GM19043 (cell line): ENCODE data around the gene SLC13A3.
"Not testable (repeated sequence)": the region's sequence is repeated elsewhere in the genome, so short reads cannot be mapped to it uniquely, and the experiment has no call there.

Experiments
- ATAC-seq: cut with Tn5 transposase; IDR thresholded peaks from one replicate; pipeline ENCODE4 v1.9.1; 2021; ENCODE audit warnings: low read depth; ENCODE audit not compliant: unreplicated experiment

The SLC13A3 gene

DNA sequence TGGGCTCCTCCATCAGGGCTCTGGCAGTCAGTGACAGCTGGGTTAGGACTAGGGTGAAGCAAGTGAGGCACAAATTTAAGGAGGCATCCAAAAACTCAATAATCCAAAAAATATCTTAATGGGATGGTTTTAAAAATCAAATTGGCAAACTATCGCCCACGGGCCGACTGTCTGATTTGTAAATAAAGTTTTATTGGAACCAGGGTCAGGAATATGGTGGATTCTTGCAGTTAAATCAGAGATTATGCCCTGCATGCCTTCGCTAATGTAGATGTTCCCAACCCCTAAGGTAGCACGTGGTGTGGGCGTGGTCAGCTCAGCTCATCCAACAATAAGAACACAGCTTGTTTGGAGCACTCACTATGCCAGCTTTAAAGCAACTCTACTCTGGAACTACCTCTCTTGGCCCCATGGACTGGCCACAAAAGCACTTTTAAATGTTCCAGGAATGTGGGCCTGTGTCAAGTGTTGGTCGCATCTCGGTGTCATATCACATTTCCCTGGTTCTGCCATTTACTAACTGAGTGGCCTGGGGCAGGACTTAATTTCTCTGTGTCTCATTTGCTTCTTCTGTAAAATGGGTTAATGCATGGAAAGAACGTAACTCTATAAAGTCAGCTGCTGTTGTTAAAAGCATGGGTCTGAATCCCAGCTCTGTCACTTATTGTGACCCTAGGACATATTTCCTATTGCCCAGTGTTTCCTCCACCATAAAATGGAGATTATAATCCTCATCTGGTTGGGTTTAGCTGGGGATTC, 31.0 kb upstream of the SLC13A3 start:
- no peak for ATAC-seq

DNA sequence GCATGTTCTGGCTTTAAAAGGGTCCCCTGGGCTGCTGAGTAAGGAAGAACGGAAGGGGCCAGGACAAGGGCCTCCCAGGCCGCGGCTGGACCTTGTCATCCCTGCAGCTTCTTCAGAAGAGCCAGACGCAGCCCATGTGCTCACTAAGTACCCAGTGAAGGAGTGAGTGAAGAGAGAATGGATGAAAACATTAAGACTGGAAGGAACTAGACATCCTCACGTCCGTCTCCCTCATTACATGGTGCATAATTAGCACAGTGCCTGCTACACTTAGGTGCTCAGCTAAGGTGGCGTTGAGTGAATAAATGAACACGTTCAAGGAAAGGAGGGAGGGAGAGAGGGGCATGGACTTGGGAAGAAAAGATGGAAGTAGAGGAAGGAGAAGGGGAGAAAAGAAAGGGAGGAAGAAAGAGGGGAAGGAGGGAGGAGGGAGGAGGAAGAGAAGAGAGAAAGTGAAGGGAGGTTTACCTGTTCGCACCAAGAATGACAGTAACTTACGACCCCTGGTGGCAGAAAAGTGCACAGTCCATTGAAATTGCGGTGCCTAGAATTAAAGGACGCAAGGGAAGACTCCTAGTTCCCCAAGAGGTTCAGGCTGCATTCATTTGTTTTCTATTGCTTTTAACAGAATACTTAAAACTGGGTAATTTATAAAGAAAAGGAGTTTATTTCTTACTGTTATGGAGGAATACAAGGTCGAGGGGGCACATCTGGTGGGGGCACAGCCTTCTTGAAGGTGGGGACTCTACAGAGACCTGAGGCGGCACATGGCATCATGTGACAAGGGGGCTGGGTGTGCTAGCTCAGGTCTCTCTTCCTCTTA, 30.0 kb upstream of the SLC13A3 start:
- no peak for ATAC-seq

DNA sequence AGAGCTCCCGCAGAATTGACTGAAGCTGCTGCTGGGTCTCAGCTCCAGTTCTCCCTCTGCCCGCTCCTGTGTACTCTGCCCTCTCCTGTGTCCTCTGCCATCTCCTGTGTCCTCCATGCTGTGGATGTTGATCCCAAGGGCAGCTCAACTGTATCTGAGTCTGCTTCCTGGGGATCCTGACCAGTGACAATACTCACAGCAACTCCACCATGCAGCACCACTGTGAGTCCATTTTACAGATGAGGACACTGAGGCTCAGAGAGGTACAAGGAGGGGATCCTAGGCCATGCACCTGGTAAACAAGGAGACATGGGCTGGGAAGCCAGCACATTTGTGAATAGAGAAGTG, 29.4 kb upstream of the SLC13A3 start:
- no peak for ATAC-seq

DNA sequence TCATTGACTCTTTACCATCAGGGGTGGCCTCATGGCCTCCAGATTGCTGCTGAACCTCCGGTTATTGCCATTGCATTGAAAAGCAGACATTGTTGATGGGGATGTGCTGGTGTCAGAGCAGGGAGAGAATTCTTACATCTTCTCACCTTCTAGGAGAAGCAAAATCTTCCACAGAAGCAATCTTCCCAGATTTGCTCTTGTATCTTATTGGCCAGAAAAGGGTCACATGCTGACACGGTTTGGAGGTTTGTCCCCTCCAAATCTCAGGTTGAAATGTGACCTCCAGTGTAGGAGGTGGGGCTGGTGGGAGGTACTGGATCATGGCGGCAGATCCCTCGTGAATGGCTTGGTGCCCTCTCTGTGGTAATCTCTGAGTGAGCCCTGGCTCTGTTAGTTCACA, 27.3 kb upstream of the SLC13A3 start:
- ATAC-seq: no peak

DNA sequence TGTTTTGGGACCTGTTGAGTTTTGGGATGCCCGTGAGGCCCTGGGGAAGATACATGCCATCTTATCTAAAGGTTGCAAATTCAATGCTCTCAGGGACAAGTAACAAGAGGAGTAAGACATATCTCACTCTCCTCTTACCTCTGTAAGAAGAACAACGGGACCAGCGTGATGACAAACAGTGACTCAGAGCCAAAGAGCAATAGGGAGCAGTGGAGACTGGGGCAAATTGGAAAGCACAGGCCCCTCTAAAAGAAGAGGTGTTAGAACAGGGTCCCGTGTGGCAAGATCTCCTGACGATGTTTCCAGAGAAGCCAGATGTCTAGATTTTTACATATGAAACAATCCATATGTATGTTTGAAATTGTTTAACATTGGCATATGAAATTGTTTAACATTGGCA, 26.3 kb upstream of the SLC13A3 start:
- ATAC-seq: no peak

DNA sequence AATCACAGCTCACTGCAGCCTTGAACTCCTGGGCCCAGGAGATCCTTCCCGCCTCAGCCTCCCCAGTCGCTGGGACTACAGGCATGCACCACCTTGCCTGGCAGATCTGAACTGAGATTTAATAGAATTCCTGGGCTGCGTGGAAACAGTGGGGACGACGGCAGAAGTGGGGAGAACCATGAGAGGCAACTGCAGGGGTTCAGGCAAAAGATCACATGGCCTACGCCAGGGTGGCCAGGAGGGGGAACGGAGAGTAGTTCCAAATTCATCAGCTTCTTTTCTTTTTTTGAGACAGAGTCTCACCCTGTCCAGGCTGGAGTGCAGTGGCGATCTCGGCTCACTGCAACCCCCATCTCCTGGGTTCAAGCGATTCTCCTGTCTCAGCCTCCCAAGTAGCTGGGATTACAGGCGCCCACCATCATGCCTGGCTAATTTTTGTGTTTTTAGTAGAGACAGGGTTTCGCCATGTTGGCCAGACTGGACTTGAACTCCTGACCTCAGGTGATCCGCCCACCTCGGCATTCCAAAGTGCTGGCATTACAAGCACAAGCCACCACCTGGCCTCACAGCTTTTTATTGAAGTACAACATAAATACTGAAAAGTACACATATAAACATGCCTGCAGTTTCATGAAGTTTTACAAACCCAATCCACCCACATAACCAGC, 25.5 kb upstream of the SLC13A3 start:
- not testable (repeated sequence) for ATAC-seq

DNA sequence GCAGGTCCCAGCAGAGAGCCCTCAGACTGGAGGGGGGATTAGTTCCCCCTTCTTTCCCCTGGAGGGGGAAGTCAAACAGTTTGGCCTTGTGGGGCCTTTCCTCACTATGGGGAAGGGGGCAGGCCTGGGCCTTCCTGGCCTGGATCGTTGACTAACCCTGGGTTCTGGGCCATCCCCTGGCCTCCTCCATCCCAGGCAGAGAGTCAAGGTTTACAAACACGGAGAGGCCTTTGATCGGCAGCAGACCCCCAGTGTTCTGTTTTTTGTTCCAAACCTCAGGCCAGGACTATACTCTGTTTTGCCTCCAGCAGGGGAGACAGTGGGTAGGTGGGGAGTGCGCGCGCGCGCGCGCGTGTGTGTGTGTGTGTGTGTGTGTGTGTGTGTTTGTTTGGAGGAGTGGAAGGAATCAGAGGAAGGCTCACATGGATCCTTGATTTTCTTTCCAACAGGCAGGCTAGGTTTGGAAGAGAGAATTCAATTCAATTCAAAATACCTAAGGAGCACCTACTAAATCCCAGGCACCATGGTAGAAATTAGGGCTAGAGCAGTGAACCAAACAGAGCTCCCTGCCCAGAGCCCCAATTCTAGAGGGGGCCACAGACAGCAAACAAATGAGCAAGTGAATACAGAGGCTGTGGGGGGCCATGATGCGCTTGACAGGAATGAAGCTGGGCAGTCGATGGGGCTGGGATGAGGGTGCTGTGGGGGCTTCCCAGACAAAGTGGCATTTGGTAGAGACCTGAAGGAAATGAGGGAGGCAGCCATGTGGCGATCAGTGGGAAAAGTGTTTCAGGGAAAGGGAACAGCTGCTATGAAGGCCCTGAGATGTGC, 23.2 kb upstream of the SLC13A3 start:
- no peak for ATAC-seq

DNA sequence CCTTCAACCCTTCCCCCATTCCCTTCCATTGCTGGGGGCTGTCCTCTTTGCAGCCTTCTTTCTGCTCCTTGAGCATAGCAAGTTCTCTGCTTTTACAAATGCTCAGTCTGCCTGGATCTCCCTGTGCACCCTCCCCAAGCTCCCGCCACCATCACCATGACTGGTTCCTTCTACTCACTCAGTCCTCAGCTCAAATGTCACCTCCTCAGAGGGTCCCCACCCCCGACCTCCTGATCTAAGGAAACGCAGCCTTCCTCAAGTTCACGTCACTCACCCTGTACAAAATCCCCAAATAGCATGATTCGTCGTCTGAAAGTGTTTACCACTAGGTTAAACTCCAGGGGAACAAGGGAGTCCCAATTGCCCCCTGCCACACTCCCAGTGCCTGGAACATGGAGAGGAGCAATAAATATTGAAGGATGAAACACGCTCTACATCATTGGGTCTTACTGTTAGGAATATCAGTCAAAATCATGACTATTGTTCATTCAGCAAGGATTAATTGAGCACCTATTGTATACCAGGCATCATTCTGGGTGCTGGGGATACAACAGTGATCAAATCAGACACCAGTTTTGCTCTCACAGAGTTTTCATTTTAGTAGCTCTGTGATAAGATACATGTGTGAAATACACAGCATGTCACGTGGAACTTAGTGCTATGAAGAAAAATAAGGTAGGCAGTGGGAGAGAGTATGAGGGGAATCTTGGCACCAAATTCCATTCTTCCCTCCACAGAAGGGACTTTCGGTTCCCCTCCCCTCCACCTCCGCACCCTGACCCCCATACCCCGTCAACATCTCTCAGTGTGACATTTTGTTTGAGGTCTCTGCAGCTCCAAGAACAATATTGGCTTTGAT, 22.4 kb upstream of the SLC13A3 start:
- ATAC-seq: no peak

DNA sequence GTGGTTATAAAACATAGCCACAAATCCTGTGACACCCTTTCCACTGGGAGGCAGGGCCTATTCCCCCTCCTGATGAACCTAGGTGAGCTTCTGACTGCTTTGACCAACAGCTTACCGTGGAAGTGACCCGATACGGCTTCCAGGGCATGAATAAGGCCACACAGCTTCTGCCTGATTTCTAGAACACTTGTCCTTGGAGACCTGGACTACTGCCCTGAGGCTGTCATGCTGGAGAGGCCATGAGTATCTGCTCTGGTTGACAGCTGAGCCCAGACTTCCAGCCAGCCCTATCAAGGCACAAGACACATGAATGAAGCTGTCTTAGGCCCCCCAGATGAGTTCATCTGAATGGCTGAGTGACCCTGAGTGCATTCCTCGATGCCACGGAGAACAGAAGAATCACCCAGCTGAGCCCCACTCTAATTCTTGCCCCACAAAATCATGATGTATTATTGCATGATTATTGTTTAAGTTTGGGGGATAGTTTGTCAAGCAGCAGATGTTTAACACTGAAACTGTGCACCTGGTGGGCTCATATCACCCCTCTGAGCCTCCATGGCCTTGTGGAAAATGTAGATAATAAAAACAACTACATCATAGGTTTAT, 21.4 kb upstream of the SLC13A3 start:
- no peak for ATAC-seq

DNA sequence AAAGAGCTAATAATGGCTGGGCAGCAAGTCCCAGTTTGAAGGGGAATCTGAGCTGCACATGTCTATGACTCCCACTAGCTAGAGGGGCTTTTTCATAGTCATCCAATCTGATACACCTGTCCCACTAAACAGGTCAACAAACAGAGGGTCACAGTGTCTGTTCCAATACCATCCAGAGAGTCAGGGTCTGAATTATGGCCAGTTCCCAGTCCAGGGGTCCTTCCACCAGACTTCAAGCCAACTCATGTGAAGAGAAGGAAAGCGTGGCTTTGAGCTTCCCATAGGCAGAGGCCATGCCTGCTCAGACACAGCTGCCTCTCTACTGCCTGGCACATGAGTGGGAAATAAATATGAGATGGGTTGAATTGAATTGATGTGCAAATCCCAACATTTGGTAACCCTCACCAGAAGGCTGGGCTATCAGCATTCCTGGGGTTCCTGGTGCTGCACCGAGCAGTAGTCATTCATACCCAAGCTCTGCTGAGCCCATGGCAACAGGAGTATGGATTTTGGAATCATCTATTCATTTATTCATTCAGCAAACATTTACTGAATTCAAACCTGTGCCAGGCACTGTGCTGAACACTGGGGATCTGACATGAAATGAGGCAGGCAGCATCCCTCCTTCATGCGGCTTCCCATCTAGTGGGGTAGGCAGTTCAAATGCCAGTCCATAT, 20.7 kb upstream of the SLC13A3 start:
- ATAC-seq: no peak

DNA sequence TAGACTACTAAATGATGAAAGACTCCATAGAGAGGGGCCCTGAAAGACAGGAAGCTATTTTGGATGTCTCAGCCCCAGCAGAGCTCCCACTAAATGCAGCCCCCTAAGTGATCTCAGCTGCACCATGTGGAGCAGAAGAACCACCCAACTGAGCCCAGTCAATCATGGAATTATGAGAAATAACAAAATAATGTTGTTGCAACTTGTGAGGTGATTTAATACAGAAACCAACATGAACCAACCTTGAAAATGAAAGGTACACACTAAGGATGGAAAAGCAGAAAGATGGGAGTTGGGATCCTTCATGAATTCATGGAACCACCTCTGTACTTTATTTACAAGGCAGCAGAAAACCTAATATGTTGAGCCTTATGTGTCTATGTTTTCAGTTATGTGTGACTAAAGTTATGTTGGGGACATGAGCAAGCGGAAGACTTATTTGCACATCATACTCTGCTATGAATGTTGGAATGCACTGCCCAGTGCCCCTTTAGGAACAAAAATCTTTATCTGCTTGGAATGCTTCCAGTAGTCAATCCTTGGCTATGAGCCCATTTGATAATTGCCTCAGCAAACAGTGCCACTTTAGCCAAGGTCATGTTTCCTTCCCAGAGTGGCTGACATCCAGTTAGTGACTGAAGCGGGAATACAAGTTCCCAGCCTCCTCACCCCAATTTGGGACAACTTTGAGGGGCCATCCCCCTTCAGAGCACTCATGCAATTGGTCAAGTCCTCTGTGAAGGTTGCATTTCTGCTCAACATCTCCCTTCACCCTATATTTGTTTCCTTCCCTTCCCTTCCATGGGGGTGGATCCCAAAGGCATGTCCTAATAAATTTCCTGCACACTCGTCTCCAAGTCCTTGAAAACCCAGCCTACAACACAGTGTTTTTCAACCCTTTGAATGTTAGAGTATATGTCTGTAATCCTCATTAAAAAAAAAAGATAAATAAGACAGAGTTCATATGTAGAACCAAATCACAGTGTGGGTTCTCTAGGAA, 19.6 kb upstream of the SLC13A3 start:
- ATAC-seq: no peak

DNA sequence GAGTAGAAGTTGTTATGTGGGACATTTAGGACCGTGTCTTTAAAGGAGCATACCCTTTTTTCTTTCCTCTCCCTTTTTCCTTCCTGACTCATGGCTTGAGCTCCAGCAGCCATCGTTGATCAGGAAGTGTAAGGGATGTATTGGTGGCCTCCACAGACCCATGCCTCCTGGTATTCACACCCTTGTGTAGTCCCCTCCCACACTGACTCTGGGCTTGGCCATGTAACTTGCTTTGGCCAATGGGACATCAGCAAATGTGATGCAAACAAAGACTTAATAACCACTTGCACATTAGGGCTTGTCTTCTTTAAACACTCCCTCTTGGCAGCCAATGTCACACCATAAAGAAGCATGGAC, 18.9 kb upstream of the SLC13A3 start:
- no peak for ATAC-seq

DNA sequence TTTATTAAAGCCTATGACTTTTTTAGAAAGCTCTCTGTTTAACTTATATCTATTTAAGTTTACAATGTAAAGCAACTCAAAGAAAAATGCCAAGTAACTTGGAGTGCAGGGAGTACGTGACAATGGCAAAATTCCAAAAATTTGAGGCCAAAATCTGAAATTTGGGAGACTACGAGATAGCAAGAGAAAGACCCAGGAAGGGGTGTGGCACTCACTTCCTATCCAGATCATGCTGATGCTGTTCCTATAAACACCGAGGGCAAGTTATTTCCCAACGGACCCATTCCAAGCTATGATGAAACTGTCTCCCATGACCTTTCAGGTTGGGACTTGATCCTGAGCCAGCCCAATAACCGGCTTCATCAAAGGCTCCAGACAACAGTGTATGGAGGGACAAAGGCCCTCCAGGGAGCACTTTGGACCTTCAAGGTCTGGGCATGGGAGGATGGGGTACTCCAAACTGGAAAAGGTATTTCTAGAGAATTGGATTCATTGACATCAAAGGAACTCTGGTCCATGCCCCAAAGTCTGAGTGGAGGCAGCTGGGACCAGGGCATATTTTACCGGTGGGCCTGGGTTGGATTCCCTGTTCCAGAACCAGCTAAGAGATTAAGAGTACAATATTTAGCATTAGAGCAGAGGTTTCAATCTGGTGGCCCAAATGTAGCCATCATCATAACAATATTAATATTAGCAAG, 15.7 kb upstream of the SLC13A3 start:
- no peak for ATAC-seq

DNA sequence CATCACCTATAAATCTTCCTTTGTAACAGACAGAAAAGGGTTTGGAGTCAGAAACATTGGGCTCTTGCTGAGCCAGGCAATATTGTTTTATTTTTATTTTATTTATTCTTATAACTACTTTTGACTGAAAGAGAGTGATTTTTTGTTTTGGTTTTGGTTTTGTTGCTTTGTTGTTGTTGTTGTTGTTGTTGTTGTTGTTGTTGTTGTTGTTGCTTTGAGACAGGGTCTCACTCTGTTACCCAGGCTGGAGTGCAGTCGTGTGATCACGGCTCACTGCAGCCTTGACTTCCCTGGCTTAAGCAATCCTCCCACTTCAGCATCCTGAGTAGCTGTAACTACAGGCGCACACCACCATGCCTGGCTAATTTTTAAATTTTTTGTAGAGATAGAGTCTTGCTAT, 15.0 kb upstream of the SLC13A3 start:
- no peak for ATAC-seq

DNA sequence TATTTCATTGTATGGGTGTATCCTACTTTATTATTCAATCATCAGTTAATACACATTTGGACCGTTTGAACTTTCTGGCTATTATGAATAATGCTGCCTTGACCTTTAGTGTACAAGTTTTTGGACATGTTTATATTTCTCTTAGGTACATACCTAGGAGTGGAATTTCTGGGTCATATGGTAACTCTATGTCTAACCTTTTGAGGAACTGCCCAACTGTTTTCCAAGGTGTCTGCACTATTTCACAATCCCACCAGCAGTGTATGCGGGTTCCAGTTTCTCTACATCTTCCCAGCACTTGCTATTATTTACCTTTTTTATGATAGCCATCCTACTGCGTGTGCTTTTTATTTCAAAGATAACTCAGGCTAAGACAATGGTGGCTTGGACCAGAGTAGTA, 14.3 kb upstream of the SLC13A3 start:
- no peak for ATAC-seq

DNA sequence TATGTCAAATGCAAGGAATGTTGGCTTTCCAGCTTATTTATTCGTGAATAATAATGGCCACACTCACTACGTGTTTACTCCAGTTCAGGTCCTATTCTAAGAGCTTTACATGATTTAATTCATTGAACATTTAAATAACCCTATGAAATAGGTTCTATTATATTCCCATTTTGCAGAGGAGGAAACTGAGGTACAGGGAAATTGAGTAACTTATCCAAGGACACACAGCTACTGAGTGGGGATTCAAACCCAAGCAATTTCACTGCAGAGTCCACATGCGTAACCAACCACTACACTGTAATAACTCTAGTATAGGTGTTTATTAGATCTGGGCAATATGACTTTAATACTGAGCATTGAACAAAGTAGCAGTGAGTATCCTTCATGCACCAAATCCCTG, 12.3 kb upstream of the SLC13A3 start:
- ATAC-seq: no peak

DNA sequence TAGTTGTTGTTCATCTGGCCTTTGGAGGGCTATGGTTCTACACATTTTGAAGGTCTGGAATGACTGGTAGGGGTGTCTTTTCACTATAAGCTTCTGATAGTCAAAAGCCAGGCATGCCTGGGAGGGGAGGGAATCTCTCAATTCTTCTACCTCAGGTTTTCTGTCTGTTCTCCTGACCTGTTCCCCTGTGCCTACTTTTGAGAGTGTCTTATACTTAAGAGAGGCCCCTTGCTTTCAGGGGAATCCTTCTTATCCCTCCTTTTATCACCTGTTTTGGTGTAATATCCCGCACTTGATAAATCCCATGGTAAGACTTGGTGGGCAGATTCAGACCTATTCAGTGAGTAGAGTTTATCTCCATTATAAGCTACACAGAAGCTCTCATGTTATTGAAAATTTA, 10.4 kb upstream of the SLC13A3 start:
- ATAC-seq: no peak
